Stimulated activated CD8-positive, alpha-beta memory T cell treated with anti-CD3 and anti-CD28 coated beads, Interleukin-2, amount 100 ng/mL, for 48 hours (primary cell): ENCODE results near the gene SLC25A42.
"Not testable (repeated sequence)": the region's sequence is repeated elsewhere in the genome, so short reads cannot be mapped to it uniquely, and the experiment has no call there.

Experiments used
- DNase-seq, 2 donors: peaks; one replicate each; pipeline ENCODE4 v3.0.0-alpha.2; 2020; ENCODE audit warnings: low read depth in 2 of 2

SLC25A42 gene

DNA sequence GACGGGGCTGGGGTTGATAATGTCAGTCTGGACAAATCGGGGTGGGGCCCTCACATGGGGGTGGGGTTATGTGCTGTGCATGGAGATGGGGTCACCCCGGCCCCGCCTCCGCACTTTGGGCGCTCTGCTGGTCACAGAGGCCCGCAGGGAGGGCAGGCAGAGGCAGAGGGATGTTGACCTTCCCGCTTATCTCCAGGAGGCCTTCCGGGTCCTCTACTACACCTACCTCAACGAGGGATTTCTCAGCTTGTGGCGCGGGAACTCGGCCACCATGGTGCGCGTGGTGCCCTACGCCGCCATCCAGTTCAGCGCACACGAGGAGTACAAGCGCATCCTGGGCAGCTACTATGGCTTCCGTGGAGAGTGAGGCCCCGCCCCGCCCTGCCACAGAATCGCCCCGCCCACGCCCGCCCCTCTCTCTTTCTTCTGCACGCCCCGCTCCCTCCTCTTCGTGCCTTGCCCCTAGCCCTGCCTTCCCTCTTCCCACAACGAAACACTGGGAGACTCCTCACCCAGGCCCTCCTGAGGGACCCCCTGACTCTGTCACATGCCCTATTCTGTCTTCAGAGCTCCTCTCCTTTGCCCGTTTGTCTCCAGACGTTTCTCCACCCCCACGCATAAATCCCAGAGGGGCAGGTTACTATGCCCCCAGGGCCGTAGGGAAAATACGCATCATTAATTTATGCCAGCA, 41.7 kb downstream of the SLC25A42 start:
- DNase-seq, result no peak

DNA sequence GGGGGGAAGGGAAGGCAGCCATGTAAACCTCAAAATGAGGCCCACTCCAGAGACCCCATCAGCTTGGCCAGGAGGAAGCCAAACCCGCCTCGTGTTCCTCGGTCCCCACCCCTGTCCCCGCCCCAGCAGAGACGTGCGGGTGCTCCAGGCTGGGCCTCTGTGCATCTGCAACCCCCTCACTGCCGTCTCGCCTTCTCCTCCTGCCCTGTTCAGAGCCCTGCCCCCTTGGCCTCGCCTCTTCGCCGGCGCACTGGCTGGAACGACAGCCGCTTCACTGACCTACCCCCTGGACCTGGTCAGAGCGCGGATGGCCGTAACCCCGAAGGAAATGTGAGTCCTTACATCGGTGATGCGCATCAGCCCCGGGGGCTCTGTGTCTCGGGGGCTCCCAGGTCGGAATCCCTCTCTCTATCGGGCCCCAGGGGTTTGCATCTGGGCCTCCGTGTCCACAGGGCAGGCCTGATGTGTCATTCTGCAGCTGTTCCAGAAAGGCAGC, 42.3 kb downstream of the SLC25A42 start:
- DNase-seq, result no peak

DNA sequence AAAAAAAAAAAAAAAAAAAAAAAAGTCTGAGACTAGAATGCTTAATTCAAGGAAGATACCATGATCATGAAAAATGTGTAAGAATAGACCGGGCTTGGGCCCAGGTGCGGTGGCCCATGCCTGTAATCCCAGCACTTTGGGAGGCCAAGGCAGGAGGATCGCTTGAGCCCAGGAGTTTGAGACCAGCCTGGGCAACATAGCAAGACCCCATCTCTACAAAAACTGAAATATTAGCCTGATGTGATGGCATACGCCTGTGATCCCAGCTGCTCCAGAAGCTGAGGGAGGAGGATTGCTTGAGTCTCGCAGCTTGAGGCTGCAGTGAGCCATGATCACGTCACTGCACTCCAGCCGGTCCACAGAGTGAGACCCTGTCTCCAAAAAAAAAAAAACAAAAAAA, 43.1 kb downstream of the SLC25A42 start:
- DNase-seq, result not testable (repeated sequence)

DNA sequence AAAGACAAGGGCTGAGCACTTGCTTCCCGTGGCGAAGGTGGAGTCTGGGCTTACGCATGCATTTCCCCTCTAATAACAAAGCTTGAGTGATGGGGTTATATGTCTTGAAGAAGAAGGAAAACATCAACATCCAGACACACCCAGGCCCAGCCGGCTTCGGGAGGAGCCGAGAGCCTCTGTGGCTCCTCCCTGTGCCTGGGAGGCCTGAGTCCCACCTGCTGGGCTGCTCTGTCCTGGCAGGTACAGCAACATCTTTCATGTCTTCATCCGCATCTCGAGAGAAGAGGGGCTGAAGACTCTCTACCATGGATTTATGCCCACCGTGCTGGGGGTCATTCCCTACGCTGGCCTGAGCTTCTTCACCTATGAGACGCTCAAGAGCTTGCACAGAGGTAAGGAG, 43.9 kb downstream of the SLC25A42 start:
- DNase-seq, result no peak

DNA sequence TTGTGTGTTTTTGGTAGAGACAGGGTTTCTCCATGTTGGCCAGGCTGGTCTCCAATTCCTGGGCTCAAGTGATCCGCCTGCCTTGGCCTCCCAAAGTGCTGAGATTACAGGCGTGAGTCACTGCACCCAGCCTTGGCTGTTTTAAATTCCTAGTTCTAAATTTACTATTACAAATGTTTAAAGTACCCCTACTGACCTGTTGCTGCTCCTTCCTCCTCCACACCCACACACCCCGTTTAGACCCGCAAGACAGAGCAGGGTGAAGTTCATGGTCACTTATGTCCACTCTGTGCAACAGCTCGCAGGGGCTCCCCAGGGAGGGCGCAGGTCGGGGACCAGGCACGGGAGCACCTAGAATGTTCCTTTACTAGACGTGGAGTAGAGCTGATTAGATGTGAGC, 45.8 kb downstream of the SLC25A42 start:
- DNase-seq, result no peak

DNA sequence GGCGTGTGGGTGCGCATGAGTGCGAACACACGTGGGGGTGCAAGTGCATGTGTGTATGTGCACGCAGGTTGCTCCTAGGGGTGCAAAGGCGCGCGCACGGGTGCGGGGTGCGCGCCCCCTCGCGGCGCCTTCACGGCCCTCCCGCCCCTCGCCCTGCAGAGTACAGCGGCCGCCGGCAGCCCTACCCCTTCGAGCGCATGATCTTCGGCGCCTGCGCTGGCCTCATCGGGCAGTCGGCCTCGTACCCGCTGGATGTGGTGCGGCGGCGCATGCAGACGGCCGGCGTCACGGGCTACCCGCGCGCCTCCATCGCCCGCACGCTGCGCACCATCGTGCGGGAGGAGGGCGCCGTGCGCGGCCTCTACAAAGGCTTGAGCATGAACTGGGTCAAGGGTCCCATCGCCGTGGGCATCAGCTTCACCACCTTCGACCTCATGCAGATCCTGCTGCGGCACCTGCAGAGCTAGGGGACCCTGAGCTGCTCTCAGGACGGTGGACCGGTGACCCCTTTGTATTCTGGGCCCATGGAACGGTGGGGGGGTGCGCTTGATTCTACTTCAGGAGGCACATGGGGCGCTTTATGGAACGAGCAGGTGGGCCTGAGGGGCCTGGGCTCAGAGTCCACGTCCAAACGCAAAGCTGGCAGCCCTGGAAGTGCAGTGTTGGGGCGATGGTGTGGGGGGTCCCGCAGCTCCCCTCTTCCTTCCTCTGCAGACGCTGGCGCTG, 46.8 kb downstream of the SLC25A42 start:
- peak in 1 of 2 donors; percentile 15 for DNase-seq

DNA sequence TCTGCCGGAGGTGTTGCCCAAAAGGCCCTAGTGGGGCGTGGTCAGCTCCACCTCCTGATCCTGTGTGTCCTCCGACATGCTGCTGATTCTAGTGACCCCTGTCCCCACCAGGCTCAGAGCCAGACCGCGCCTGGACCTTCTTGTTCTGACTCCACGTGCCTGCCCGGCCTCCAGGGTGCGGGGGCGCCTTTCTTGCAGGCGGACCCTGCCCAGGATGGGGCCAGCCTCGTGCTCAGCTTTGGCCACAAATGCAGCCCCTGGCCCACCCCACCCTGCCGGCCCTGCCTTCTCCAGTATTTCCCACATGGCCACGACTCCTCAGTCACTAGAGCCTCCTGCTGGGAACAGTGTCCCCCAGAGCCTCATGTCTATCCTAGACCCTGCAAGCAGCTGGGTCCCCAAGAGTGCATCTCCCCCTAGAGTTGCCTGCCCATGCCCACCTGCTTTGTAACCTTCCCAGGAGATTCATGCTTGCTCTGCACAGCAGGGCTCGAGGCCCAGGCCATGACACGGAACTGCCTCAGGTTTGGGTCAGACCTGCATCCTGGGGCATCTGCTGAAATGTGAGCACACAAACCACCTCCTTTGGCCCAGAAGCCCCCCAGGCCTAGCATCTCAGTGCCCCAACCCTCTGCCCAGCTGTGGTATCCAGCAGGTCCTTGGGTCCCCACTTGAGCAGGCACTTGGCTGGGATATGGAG, 47.5 kb downstream of the SLC25A42 start:
- no peak for DNase-seq

DNA sequence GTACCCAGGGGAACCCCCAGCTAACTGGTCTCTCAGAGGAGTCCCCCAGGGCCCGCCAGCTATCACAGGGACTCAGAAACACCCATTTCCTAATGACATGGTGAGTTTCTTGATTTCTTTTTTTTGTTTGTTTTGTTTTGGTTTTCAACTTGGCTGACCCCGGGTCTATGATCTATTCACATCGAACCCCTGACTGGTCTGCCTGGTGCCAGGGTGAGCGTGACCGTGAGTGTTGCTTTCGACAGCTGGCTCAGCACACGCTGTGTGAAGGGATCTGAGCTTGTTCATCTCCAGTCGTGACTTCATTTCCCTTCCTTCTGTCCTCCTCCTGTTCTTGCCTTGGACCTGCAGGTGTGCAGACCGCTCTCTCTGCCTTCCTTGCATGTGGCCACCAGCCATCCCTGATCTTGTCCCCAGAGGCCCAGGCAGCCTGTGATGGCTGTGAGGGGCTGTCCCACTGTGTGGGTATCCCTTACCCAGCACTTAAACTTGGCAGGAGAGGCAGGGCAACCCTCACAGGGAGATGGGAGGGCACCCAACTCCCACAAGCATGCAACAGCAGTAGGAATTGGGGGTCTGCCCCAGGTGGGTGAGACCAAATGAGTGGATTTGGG, 48.3 kb downstream of the SLC25A42 start:
- DNase-seq, result no peak

DNA sequence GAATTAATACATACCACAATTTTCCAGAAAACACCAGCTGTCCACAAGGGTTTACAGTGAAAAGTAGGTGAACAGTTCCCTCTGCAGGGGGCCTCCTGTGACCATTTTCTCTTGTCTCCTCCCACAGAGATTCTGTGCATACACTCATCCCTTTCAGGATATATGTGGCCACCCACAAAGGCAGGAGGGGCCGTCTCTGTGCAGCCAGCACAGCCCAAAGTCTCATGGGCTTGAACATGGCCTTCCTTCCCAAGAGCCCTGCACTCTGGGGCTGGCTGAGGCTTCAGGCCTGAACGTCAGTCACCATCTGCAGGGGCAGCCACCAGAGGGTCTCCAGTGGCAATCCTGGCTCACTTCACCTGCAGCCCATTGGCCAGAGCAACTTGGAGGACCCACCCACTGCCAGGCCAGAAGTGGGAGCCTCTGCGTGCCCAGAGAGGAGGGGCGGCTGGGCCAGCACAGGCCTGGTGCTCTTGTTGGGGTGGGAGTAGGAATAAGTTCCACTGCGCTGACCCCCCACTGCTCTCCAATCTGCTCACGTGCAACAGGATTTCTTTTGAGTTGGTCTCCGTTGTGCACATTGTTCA, 49.3 kb downstream of the SLC25A42 start:
- no peak for DNase-seq

DNA sequence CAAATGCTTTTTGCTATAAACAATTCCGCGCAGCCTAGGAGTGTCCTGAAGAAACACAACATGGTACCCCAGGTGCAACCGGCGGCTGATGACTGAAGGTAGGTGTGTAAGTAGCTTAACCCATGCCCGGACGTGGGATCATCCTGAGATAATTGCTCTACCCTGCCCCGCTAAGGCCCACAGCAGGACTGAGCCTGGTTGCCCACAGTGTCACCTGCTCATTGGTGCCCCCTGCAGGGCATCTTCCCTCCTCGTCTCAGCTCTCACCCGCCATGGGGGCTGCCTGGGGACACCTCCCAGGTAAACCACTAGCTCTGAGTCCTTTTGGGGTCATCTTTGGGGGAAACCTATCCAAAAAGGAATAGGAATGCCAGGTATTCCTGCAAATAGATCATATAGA, 52.2 kb downstream of the SLC25A42 start:
- peak; percentile 41 to 47 for DNase-seq

DNA sequence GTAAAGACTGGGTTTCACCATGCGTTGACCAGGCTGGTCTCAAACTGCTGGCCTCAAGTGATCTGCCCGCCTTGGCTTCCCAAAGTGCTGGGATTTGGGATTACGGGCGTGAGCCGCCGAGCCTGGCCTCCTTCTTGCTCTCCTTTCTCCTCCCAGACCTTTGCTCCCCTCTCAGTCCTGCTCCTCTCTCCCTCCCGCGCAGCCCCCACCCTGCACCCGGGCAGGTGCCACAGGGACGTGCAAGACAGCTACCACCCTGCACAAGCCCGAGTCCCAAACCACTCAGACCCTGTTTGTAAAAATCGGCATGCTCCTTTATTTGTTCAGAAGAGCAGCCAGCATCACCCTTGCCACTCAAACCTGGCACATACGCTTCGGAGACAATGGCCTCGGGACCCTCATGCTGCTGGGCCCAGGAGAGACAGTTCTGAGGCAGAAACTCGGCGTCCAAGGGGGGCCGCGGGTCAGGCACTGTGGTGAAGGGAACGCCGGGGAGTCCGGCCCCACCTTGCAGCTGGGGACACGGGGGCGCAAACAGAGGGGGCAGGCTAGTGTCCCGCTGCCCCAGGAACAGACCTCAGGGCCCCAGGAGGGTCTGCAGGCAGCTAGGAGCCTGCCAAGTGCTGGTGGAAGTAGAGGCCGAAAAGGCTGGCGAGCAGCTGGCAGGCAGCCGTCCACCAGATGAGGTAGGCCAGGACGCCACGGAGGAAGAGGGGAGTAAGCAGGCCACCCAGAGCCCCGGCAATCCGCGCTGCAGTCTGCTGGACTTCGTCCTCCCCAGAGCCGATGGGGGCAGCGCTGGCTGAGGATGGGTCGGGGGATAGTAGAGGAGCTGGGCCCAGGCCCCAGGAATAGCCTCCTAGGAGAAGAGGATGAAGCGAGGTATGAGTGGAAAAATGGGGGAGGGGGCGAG, 55.8 kb downstream of the SLC25A42 start:
- no peak for DNase-seq

DNA sequence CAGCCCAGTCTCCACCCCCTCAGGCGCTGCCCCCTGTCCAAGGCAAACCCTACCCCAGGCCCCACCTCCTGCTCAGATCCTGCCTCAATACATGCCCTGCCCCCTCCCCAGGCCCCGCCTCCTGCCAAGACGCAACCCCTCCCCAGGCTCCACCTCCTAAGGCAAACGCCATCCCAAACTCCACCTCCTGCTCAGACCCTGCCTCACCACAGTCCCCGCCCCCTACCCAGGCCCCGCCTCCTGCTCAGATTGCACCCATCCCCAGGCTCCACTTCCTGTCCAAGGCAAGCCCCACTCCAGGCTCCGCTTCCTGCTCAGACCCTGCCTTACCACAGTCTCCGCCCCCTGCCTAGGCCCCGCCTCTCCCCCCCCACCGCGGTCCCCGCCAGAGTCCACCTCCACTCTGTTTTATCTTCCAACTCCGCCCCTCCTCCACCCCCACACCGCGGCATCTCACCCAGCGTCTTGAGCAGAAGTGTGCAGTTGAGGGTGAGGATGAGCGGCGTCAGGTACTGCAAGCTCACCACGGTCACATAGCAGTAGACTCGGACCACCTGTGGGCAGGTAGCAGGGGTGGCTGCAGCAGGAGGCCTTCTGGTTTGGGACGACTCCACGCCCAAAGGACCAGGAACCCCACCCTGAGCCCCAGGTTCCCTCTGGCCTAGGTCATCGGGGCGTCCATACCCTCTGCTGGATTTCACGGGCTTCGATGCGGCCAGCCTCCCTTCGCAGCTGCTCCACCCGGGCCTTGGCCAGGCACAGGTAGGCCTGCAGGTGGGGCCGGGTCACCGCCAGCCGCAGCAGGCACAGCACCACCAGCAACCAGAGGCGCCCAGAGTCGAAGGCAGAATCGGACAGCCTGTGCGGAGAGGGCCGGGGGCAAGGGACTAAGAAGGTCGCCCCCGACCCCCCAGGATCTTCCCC, 56.8 kb downstream of the SLC25A42 start:
- DNase-seq, result peak in 1 of 2 donors; percentile 36

DNA sequence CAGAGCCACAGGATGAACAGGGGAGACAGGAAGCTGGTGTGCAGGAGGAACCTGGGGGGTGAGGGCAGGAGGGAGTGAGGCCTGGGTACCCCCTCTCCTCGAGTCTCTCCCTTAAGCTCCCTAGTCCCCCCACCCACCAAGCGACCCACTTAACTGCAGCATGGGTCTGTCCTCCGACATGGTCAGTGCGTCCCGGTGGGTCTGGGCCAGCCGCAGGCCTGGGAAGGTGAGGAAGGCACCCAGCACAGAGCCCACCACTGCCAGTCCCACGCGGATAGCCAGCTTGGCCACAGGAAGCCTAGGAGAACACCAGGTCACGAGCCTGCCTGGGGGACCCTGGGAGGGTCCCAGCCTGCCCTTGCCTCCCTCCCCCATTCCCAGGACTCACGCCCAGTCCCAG, 57.6 kb downstream of the SLC25A42 start:
- no peak for DNase-seq

DNA sequence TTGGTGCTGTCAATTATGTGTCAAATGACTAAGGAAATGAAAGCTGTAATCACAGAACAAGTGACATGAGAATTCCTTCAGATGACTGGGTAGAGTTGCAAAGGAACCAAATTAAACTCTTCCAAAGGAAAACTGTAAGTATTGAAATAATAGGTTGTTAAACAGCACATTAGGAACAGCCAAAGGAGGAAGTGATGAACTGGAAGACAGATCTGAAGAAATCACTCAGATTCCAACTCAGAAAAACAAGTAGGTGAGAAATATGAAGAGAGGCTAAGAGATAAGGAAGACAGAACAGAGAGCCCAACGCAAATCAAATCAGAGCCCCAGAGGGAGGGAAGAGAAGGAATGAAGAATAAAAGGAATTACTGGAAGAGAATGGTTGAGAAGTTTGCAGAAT, 59.1 kb downstream of the SLC25A42 start:
- DNase-seq, result no peak

DNA sequence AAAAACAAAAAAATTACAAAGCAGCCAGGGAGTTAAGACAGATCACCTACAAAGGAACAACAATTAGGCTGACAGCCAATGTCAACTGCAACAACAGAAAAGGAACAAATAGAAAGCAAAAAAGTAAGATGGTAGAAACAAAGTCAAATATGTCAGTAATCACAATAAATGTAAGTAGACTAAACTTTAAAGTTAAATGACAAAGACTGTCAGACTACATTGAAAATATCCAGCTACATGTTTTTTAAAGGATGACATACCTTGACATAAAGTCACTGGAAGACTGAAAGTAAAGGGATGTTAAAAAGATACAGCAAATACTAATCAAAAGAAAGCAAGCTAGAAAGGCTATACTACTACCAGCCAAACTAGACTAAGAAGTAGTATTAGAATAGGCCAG, 59.6 kb downstream of the SLC25A42 start:
- DNase-seq, result no peak

DNA sequence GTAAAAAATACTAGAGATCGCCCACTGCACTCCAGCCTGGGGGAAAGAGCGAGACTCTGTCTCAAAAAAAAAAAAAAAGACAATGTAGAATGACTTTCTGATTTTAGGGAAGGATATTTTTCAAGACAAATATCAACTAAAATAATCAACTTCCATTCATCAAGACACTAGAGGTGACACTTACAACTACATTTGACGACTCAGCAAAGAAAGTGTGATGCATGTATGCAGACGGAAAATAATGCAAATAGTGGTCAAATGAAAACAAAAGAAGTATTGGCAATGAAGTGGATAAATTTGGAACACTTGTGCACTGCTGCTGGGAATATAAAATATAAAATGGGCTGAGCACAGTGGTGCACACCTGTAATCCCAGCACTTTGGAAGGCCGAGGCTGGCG, 62.3 kb downstream of the SLC25A42 start:
- DNase-seq, result no peak

DNA sequence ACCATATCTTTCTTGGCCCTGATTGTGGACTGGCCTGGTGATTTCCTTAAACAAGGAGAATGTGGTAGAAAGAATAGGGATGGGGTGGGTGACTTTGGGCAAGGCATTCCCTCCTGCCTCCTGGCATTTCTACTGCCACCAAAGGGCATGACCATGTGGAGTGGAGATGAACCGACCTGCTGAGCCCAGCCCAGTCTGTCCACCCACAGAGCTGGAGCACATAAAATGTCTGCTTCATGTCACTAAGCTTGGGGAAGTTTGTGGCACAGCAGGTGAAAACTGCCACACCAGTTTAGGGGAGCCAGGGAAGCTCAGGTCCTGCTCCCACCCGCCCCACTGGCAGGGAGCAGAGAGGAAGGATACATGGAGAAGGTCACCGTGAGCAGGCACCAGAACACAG, 68.2 kb downstream of the SLC25A42 start:
- no peak for DNase-seq

DNA sequence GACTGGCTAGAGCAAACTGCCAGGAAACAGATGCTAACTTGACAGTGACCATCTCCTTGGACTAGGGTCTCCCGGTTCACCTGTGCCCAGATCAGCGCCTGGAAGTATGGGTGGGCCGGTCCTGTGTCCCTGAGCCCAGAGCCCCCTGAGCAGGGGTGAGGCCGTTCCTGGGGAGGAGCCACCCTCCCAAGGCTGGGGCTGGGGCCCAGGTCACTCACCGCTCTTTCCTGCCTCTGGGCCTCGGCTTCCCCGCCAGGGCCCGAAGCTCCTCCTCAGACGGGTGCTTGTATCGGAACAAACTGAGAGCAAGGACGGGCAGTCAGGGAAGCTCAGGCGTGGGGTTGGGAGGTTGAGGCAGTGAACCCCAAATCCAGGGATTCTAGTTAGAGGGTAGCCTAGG, 69.1 kb downstream of the SLC25A42 start:
- no peak for DNase-seq

DNA sequence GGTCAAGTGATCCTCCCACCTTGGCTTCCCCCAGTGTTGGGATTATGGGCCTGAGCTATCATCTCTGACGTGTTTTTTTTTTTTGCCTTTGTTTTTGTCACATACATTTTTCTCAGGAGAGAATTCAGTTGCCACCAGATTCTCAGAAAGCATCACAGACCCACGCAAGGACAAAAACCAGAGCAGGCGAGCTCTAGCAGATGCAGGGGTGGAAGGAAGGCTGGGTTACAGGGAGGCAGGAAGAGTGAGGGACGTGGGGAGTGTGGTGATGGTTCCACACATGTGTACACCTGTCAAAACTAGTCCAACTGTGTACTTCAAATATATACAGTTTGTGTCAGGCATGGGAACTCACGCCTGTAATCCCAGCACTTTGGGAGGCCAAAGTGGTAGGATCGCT, 70.2 kb downstream of the SLC25A42 start:
- no peak for DNase-seq

DNA sequence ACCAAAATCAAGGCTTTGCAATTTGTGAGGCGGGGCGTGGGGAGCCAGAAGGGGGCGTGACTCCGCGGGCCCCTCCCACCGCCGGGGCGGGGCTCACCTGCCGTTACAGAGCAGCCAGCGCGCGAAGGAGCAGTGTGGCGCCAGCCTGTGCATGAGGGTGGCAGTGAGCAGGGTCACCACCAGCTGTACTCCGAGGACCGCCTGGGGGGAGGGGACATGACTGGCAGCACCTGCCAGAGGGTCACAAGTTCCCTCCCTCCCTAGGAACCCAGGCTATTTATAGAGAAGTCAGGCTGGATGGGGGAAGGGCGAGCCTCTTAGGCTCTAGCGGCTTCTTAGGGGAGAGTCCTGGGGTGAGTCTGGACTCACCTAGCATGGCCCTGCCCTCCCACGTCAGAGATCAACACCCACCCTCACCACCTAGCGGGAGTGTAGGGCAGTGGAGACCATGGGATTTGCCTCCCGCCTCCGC, 70.9 kb downstream of the SLC25A42 start:
- DNase-seq, result no peak
